GM21515 (cell line): ENCODE results near the gene SOS1.
A peak's percentile ranks its signal among the peaks of the same experiment; 100 is the strongest.
"Not testable (repeated sequence)": the region's sequence is repeated elsewhere in the genome, so short reads cannot be mapped to it uniquely, and the experiment has no call there.

Source experiments
- ATAC-seq: cut with Tn5 transposase; IDR thresholded peaks from one replicate; pipeline ENCODE4 v1.9.1; 2021; ENCODE audit not compliant: unreplicated experiment

The SOS1 gene

GRCh38 chr2:39107724-39108273 is 13.1 kb downstream of the SOS1 start:
- ATAC-seq, result no peak

- ATAC-seq, result no peak
Observed at GRCh38 chr2:39107156-39107555, 13.7 kb downstream of the SOS1 start.

- ATAC-seq, result no peak
Observed at GRCh38 chr2:39099870-39100728, 20.8 kb downstream of the SOS1 start.

GRCh38 chr2:39099310-39099869 is 21.5 kb downstream of the SOS1 start:
- no peak for ATAC-seq

- no peak for ATAC-seq
Observed at GRCh38 chr2:39095624-39096023, 25.2 kb downstream of the SOS1 start.

GRCh38 chr2:39094717-39095363 is 26.0 kb downstream of the SOS1 start:
- peak; percentile 88 for ATAC-seq

- peak; percentile 34 for ATAC-seq
Observed at GRCh38 chr2:39093218-39093898, 27.5 kb downstream of the SOS1 start.

- ATAC-seq, result no peak
Observed at GRCh38 chr2:39091543-39091942, 29.3 kb downstream of the SOS1 start.

- no peak for ATAC-seq
Observed at GRCh38 chr2:39091063-39091462, 29.8 kb downstream of the SOS1 start.

- no peak for ATAC-seq
Observed at GRCh38 chr2:39080152-39080551, 40.7 kb downstream of the SOS1 start.

GRCh38 chr2:39069890-39070465 is 50.9 kb downstream of the SOS1 start:
- ATAC-seq, result no peak

GRCh38 chr2:39069136-39069515 is 51.7 kb downstream of the SOS1 start:
- no peak for ATAC-seq

- no peak for ATAC-seq
Observed at GRCh38 chr2:39068299-39069135, 52.3 kb downstream of the SOS1 start.

- ATAC-seq, result no peak
Observed at GRCh38 chr2:39065616-39066015, 55.2 kb downstream of the SOS1 start.

GRCh38 chr2:39062320-39062719 is 58.5 kb downstream of the SOS1 start:
- no peak for ATAC-seq

GRCh38 chr2:39061280-39061679 is 59.6 kb downstream of the SOS1 start:
- ATAC-seq, result no peak

- no peak for ATAC-seq
Observed at GRCh38 chr2:39059366-39059952, 61.4 kb downstream of the SOS1 start.

- ATAC-seq, result no peak
Observed at GRCh38 chr2:39058101-39058500, 62.8 kb downstream of the SOS1 start.

GRCh38 chr2:39052665-39053064 is 68.2 kb downstream of the SOS1 start:
- ATAC-seq, result not testable (repeated sequence)

- no peak for ATAC-seq
Observed at GRCh38 chr2:39050109-39050508, 70.7 kb downstream of the SOS1 start.
